Activated T-cell treated with anti-CD3 and anti-CD28 coated beads for 4 hours (primary cell): Measurements from ENCODE around the gene DLK2.
"Not testable (repeated sequence)": the region's sequence is repeated elsewhere in the genome, so short reads cannot be mapped to it uniquely, and the experiment has no call there.

ENCODE experiments used
- DNase-seq: peaks from one replicate; pipeline ENCODE4 v3.0.0-alpha.2; 2020

Gene DLK2

DNA sequence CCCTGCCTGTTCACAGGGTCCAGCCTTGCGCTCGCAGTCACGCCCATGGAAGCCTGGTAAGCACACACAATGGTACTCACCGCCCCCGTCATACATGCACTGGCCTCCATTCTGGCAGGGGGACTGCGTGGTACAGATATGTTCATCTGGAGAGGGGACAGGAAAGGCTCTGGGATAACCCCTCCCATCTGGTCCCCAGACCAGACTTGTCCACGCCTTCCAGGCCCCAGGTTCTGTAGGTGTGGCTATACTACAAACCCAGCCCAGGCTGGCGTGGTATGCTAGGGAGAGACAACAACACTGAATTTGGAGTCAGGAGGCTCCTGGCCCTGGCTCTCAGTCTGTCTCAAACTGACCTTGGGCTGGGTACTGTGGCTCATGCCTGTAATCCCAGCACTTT, 3.4 kb downstream of the DLK2 start:
- DNase-seq: no peak

- DNase-seq: no peak
These were observed 4.0 kb downstream of the DLK2 start for GRCh38 chr6:43451348-43451747.

GRCh38 chr6:43450699-43451131, 4.6 kb downstream of the DLK2 start:
- DNase-seq: no peak

GRCh38 chr6:43448916-43449315, 6.4 kb downstream of the DLK2 start:
- DNase-seq: no peak

DNA sequence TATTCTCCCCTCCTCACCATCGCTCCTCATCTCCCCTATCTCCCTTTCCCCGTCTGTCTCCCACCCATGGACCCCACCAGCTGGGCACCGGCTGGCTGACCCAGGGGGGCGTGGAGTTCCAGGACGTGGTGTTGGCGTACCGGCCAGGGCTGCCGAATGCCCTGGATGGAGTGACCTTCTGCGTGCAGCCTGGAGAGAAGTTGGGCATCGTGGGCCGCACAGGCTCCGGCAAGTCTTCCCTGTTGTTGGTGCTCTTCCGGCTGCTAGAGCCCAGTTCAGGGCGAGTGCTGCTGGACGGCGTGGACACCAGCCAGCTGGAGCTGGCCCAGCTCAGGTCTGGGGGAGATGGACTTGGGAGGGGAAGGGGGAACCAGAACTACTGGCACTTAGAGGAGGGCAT, 7.7 kb downstream of the DLK2 start:
- DNase-seq: no peak

- DNase-seq: no peak
These were observed 9.8 kb downstream of the DLK2 start for GRCh38 chr6:43445576-43445975.

DNA sequence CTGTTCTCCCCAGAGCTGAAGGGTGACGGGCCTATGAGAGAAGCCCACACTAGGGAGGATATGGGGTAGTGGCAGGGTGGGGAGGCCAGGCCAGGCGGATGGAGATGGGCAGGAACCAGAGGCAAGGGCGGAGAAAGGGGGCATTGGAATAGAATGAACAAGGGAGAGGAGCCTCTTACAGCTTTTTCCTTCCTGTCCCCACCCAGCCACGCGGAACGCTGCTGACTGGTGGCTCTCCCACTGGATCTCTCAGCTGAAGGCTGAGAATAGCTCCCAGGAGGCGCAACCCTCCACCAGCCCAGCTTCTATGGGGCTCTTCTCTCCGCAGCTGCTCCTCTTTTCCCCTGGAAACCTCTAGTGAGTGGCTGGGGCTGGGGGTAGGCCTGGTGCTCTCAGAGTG, 10.8 kb downstream of the DLK2 start:
- DNase-seq: no peak

GRCh38 chr6:43444036-43444435, 11.3 kb downstream of the DLK2 start:
- no peak for DNase-seq

- no peak for DNase-seq
These were observed 12.4 kb downstream of the DLK2 start for GRCh38 chr6:43442935-43443334.

- no peak for DNase-seq
These were observed 17.6 kb downstream of the DLK2 start for GRCh38 chr6:43437700-43438099.

DNA sequence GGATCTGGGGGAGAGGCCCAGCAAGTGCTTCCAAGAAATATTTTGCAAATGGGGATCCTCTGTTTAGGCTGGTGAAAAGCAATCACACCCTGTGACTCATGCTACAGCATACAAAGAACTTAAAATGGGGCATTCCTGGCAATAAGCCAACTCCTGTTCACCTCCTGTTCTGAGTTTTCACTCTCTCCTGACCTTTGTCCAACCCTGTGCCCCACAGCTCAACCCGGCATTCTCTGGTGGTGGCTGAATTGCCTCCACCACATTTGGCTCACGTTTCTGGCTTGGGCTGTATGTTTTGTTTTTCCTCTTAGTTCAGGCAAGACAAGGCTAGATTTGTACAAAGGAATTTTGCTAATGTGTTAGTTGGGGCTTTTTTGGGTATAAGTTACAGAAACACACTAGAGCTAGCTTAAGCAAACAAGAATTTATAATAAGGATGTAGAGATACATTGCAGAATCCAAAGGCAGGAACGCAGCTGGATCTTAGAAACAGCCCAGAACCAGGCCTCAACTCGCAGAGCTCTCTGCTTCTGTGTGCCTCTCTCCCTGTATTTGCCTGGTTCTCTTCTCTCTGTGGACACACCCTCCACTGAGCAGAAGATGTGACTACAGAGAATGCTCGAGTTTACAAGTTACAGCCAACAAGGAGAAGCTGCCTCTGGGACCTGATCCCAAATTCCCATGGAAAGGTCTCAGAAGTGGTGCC, 18.6 kb downstream of the DLK2 start:
- DNase-seq: no peak

- DNase-seq: no peak
These were observed 19.5 kb downstream of the DLK2 start for GRCh38 chr6:43435682-43436437.

GRCh38 chr6:43434943-43435342, 20.4 kb downstream of the DLK2 start:
- no peak for DNase-seq

DNA sequence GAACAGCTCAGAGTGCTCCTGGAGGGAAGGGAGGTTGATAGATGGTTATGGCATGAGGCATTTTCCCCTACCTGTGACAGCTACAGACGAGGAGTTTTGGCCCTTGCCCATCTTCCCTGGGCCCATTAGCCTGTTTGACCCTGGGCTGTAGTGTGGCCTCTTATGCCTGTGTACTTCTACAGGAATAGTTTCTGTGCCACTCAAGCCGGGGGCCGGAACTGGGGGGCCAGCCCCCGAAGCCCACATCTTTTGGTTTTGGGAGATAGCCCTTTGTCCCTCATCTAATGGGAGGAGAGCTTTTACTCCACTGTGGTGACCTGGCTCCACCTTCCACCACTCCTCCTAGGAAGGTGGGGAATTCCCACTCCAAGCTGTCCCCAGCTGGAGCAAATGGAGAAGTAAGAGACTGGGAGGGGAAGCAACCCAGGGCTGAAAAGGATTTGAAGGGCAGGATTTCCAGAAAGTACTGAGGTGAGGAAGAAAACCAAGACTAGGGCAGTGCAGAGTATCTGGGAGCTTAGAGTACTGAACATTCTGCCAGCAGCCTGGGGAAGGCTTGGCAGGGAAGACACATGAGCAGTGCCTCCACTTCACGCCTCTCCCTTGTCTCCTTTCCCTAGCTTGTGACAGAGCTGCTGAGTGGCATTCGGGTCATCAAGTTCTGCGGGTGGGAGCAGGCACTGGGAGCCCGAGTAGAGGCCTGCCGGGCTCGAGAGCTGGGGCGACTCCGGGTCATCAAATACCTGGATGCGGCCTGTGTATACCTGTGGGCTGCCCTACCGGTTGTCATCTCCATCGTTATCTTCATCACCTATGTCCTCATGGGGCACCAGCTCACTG, 21.1 kb downstream of the DLK2 start:
- DNase-seq: no peak

- no peak for DNase-seq
These were observed 22.2 kb downstream of the DLK2 start for GRCh38 chr6:43433148-43433547.

GRCh38 chr6:43432009-43432945, 23.1 kb downstream of the DLK2 start:
- no peak for DNase-seq

DNA sequence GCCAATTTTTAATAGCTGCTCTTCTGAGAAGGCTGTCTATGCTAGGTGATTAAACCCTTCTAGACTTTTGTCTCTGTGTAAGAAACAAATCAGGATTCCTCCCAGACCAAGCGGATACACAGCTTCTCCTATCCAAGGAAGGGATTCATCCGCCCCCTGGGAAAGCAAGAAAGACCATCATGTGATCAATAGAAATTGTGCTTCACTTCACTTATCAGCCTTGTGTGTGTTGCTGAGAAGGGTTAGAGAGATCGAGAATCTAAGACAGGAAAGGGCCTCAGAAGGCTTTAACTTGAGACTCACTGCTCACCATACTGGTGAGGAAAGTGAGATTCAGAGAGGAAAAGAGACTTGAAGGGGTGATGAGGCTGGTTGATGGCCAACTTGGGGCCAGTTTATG, 26.5 kb downstream of the DLK2 start:
- DNase-seq: no peak

GRCh38 chr6:43428112-43428570, 27.2 kb downstream of the DLK2 start:
- DNase-seq: no peak

DNA sequence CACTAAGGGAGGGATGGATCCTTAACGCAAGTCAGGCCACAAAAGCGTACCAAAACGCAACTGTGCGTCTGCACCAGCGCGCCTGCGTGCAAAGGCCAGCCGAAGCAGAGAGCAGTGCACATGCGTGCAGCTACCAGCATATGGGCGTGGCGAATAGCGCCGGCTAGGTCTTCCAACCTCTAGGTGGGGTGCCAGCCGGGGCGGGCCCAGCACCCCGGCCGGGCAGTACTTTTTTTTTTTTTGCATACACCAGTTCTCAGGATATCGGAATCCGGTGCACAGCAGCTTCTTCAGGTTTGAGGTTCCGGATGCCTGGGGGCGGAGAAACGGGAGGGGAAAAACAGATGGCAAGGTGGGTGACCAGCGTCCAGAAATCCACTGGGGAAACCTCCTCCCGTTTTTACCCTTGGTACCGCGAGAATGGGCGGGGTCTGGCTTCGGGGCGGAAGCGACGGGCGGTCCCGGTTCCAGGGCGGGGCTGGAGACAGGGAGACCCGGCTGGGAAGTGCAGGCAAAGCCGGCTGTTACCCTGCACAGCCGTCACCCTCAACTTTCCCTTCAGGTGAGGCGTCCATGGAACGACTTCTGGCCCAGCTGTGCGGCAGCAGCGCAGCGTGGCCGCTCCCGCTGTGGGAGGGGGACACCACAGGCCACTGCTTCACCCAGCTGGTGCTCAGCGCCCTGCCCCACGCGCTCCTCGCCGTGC, 27.8 kb downstream of the DLK2 start, which contains the start of gene ABCC10:
Gene ABCC10, plus strand, starts transcription at position 136 of the 706 bp plus-strand sequence. Its CDS starts 438 bp downstream, at position 574.
- DNase-seq: peak; percentile 87

DNA sequence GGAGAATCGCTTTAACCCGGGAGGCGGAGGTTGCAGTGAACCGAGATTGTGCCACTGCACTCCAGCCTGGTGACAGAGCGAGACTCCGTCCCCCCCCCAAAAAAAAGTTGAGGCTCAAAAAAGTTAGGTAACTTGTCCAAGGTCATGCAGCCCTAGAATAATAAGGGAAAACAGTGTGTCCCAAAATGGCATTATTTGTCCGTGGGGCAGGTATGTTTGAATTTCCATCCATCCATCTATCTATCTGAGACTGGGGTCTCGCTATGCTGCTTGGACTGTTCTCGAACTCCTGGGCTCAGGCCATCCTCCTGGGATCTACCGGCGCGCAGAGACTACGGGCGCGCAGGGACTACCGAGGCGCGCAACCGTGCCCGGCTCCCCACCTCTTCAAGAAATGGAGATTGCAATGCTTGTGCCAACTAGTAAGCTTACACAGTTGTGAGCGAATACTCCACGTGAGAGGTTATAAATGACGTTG, 28.4 kb downstream of the DLK2 start:
- DNase-seq: no peak

GRCh38 chr6:43425083-43425482, 30.3 kb downstream of the DLK2 start:
- DNase-seq: not testable (repeated sequence)
